Activated CD8-positive, alpha-beta memory T cell treated with anti-CD3 and anti-CD28 coated beads for 1 hour (primary cell): ENCODE data around the gene MTMR1.

Source experiments
- DNase-seq, 2 donors: peaks; one replicate each; pipeline ENCODE4 v3.0.0-alpha.2; 2020; ENCODE audit warnings: low read depth in 1 of 2; ENCODE audit errors: extremely low read depth in 1 of 2

Gene MTMR1

DNA sequence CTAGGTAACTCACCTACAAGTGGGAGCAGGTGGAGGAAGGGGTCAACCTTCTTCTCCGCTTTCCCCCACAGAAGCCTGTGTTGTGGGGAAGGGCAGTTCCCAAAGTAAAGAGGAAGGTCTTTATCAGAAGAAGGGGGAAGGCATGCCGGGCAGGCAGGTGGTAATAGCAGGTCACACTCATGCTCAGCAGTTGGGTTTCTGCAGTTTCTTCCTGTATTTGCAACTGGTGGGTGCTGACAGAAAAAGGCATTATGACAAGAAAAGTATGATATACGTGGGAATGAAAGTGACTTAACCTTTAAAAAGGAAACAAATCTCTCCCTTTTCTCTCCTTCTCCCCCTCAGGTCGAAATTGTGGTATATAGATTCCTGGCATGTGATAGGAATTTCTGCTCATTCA is 3.7 kb downstream of the MTMR1 start:
- DNase-seq = no peak

DNA sequence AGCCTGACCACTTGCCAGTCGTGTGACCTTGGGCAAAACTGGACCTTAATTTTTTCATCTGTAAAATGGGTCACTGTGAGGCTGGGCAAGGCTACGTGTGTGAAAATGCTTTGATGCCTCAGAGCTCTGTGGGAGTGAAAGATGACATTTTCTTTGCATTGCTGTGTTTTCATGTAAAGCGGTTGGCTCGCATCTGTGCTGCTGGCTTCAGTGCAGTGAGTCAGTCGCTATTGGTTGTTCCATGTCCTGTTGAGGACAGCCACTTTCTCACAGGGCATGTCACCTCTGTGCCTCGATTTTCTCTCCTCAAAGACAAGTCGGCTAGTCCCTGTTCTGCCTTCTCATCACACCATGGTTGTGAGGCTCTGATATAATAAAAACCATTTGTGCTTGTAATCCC is 4.4 kb downstream of the MTMR1 start:
- no peak for DNase-seq

DNA sequence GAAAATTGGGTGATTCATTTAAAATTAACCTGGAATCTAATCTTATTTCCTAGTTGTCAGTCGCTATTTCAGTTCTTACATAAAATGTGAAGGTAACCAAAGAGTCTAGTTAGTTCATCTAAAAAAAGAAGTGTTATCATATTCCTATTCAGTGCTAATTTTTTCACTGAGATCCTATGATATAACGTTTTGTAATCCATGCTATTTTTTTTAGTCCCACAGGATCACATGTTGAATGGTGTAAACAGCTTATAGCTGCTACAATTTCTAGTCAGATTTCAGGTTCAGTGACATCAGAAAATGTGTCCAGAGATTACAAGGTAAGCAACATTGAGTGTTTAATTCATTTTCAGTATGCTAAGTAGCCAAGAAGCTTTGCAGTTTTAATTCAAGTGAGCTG is 5.8 kb downstream of the MTMR1 start:
- no peak for DNase-seq

DNA sequence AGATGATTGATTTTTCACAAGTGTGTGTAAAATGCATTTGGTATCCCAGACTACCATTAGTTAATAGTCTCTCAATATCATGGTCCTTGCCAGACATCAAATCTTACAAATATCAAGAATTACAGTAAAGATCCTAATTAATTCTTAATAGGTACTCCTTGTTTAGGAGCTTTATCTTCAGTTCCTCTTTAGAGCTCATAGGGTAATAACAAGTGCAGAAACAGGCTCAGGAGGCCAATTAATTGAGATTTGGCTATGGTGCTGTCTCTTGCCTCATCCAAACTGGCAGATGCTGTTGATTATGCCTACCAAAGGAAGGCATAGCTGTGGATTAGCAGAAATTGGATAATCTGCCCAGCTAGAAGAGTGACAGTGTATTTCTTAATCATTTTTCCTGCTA is 6.9 kb downstream of the MTMR1 start:
- no peak for DNase-seq

DNA sequence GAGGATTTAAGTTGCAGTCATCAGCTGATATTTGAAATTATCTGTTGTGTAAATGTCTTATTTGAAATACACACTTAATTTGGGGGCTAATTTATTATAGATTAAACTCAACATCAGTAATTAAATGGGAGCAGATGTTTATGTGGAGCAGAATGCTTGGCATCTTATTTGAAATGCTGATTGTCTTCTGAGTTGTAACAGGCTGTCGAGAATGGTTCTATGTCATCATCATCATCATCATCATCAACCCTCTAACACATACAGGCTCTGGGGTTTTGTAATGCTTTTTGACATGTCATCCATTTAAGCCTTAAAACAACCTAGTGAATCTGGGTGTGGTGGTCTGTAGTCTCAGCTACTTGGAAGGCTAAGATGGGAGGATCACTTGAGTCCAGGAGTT is 8.2 kb downstream of the MTMR1 start:
- no peak for DNase-seq

DNA sequence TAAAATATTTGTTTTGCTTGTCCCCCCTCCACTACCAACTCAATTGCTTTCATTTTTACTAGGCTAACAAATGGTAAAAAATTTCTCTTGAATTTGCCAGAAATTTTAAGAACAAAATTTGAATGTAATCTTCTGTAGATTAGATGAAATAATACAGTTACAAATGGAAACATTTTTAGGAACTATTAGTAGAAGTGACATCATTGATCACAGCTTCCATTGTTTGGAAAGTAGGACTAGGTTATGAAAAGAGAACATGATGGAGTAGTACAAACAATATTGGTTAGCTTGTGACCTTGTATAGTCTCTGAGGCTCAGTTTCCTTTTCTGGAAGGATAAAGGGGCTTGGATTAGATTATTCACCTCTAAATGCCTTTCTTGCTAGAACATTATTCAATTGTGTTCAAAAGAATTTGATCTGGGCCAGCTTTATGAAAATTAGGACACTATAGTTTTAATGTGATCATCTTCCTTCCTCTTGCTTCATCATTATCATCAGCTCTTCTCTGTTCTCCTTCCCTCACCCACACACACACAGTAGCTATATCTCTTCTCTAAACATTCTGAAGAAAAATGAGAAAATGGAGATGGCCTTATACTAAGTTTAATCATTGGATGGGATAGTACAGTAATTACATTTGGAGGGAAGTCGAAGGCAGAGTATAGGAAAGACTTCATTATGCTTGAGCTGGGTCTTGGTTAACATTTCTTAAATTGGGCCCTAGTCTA is 9.9 kb downstream of the MTMR1 start:
- no peak for DNase-seq

DNA sequence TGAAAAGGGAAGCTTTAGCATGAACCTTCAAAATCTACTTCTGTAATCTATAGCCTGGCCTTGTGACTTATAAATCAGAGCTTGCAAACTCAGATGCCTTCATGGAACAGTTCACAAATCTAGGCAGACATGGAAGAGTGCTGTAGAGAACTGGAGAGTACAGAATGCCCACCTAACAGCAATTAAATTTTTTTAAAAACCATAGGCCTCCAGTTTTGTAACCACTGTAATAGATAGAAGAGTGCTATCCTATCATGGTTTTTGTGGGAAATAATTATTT is 10.4 kb downstream of the MTMR1 start:
- no peak for DNase-seq

DNA sequence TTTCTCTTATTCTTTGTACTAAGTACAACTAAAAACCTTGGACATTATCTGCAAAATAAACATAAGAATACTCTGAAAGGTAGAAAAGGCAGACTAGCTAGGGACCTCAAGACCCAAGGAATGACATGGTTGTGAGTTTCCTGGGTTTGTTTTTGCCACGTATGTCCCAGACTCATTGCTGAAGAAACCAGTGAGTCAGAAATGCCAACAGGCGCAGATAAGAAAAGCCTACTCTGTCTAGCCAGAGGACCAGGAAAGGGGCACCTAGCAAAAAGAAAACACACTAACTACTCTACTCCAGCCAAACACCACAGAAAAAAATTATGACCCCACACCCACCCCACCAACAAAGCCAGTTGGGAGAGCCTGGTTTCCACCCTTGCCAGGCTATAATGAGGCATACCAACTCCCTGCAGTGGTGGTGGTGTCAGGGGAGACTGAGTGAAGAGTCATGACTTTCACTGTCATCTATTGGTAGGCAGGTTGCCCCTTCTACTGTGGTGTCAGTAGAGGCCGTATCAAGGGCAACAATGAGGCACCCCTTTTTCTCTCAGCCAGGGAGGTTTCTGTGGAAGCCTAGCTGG is 10.9 kb downstream of the MTMR1 start:
- DNase-seq = no peak

DNA sequence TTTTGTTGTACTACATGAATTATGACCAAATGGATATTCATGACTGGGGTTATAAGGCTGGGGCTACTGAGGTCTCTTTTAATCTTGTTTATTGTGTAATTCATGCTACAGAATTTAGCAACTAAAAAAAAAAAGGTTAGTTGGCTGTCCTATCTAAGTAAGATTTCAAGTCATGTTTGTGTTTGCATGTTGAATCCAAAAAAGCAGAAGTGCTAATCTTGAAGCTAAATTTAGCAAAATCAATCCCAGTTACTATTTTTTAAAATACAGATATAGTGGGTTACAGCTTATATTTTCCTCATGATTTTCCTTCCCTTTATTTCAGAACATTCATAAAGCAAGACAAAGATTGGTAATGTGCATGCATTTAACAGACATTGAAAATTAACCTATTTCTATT is 19.4 kb downstream of the MTMR1 start:
- DNase-seq = no peak

DNA sequence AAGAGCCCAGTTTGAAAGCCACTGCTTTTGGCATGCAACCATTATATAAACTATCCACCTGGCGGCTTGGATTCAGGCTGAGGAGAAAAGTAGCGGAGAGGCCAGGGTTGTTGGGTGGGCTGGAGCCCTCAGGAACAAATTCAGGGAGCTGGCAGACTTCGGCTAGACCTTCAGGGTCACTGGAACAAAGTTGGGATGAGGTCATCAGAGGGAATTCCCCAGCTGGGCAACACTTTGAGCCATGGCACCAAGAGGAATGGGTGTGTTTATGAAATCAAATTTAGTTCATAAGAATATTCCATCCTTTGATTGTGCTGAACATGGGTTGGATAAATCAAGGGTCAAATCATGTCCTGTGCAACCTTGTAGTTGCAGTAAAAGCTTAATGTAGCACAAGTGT is 22.0 kb downstream of the MTMR1 start:
- DNase-seq = no peak

DNA sequence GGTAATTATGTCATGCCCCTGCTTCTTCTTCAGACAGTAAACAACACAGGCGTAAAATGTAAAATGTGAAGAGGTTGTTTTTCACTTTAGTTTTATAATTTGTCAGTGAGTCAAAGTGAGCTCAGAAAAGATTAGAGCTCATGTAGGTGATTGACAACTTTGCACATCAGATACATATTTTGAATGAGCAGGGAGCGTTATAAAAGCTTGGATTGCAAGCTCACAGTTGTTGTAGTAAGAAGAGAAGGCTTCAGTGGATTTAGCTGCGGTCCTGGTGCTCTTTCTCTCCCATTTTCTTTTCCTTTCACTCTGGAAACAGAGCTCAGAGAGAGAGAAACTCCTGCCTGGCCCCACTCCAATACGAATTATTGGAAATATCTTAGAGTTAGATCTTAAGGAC is 26.4 kb downstream of the MTMR1 start:
- DNase-seq = no peak

DNA sequence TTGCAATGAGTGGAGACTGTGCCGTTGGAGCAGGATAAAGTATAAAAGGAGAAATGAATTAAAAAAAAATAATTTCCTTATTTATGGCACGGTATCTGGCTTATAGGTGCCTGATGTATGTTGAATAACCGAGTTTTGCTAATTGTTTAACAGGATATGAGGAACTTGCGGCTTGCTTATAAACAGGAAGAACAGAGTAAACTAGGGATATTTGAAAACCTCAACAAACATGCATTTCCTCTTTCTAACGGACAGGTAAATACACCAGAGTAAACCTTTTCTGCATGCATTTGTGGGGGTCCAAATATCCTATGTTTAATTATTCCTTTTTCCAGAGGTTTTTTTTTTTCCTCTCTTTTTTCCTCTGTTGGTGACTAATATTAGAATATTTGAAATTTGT is 36.8 kb downstream of the MTMR1 start:
- no peak for DNase-seq

DNA sequence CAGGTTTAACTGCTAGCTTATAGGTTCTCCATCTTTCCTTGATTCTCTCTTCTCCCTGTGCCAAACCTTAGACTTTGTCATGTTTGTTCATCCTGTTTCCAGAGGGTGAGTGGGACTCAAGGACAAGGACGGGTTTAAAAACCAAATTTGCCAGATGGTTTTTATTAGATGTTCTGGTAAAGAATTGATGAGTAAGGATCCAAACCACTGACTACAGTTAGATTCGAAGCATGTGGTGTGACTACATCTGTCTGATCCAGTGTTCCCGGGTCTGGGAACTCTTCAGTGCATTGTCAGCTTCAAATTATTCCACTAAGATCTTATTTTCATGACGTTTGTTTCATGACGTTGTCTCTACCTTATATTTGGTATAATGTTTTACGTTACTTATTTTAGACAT is 37.5 kb downstream of the MTMR1 start:
- no peak for DNase-seq

DNA sequence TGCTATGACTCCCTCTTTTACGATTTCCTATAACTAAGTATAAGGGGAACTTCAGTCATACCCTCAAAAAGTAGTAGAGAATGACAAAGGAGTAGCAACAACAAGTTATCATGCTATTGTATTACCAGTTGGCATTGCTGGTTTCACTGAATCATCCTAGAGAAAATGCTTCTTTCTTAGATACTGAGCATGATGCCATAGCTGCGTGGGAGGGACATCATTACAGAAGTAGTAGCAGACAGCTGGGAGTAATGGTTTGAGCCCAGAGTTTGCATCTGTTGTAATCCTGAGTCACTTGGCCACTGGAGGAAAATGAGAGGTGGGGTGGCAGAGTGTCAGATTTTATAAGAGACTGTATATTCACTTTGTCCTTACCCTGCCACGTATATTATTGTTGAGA is 38.6 kb downstream of the MTMR1 start:
- no peak for DNase-seq

DNA sequence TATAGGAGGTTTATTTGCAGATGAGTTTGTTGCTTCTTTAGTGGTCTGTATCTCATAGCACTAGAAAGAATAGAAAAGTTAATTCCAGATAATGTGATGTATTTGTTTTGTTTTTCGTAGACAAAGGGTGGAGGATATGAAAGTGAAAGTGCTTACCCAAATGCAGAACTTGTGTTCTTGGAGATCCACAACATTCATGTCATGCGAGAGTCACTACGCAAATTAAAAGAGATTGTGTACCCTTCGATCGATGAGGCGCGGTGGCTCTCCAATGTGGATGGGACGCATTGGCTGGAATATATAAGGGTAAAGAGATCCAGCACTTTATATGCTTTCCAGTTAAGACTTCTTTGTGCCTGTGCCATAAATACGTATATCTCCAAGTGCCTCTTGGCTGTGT is 43.3 kb downstream of the MTMR1 start:
- DNase-seq = no peak

DNA sequence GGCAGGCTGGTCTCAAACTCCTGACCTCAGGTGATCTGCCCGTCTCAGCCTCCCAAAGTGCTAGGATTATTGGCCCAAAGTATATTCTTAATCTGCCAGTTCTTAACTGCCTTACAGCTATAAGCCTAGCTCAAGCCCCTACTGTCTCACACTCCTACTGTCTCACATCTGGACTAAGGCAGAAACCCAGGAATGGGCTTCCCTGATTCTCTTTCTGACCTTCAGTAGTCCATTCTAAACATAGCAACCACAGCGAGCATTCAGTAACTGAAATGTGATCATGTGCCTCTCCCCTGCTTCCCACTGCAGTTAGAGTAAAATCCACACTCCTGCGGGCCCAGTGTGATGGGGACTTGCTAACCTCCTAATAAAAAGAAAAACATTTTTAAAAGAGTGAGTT is 58.9 kb downstream of the MTMR1 start:
- DNase-seq = no peak

DNA sequence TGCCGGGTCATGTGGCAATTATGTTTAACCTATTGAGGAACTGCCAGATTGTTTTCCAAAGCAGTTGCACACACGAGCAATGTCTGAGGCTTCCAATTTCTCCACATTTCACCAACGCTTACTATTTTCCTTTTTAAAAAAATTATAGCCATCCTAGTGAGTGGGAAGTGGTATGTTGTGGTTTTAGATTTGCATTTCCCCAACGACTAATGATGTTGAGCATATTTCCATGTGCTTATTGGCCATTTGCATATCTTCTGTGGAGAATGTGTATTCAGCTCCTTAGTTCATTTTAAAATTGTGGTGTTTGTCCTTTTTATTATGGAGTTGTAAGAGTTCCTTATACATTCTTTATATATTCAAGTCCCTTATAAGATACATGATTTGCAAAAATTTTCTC is 60.2 kb downstream of the MTMR1 start:
- DNase-seq = no peak

DNA sequence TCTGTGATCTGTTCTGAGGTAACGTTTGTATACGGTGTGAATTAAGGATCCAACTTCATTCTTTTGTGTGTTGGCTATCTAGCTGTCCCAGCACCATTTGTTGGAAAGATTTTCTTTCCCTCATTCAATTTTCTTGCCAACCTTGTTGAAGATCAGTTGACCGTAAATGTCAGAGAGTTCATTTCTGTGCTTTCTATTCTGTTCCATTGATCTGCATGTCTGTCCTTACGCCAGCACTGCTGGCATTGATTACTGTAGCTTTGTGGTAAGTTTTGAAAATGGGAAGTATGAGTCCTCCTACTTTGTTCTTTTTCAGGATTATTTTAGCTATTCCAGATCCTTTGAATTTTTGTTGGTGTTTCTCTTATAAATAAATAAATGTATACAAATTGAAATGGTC is 60.8 kb downstream of the MTMR1 start:
- DNase-seq = no peak

DNA sequence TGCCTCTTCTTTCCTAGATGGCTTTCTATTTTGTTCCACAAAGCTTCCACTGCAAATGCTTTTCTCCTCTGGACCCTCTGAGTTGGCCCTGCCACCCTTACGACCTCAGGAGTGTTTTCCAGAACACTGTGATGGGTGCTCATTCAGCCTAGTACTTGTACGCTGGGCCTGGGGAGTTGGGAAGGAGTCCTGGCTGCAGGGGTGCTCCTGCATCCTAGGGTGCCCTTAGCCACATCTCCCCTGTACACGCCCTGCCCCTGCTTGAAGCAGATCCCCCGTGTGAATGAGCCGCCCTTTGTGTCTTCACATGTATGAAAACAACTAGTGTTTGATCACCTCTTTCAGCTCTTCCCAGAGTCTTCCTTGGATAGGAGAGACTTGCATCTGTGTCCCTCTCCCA is 64.2 kb downstream of the MTMR1 start:
- no peak for DNase-seq

DNA sequence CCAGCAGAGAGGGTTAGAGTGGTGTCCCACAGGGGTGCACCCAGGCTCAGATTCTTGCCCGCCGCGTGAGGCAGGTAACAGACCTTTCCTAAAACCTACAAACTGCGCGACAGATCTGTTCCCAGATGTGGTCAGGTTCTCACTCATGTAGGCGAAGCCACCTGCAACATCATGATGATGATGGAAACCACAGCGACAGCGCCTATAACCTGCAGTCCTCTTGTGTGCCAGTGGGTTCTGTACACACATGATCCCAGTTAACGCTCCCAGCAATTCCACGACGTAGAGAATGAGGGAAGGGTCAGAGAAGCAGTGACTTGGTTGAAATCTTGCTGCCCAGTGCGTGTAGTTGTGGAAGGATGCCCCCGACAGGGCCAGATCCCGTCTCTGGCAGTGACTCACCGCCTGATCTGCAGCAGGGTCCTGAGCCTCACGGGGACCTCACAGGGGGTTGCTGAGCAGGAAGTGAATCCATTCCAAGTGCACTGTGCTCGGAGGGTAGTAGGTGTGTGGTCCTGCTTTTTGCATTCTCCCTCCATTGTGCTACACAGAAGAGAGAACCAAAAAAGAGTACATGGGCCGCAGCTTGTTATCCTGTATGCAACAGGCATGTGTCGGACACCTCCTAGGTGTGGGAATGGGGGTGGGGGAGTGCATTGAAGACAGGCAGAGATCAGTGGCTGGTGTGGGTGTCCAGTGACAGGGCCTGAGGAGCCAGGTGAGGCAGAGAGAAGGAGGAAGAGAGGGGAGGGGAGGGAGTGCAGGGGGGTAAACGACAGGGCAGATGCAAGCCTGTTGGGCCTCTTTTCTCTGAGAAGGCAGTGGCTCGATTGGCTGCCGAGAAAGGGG is 66.6 kb downstream of the MTMR1 start:
- no peak for DNase-seq

DNA sequence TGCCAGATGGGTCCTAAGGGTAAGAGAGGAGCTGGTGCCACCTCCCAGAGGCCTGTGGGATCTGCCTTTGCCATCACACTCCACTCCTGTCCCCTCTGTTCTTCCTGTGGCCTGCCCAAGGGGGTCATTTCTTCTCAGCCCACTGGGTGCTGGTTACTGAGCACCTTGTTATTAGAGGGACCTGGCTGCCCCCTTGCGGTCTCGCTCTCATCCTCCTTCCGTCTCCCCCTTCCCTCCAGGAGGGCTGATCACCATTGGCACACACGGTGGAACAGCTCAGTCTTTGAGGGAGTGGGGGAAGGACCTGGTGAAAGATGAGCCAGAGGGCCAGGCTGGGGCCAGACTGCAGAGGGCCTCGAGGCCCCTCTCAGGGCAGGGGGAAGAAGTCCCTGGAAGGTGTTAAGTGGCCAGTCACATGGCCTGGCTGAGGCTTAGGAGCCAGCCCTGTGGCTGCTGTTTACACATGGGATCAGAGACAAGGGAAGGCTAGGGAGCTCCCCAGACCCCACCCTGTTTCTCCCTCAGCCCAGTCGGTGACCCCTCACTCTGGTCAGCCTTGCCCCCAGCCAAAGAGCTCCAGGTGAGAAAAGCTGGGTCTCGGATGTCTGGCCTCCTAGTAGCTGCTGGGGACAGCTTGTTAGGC is 68.1 kb downstream of the MTMR1 start:
- DNase-seq = no peak

DNA sequence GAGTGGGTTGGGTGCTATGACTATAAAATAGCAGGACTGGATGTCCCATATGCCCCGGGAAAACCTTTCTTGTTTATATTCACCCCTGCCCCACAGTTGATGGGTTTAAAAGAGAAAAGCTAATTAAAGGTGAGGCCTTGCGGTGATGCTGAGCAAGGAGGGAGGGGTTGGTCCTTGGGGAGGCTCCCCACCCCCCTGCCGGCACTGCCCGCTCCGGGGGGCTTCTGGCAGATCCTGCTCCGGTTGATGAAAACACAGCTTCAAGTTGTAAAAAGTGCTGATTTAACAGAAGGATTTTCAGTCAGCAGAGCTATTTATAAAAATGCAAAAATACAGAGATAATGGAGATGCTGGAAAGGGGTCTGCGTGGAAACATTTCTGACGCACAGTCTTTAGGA is 68.6 kb downstream of the MTMR1 start:
- DNase-seq = no peak
